CD4-positive, alpha-beta memory T cell (primary cell): Measurements from ENCODE around the gene RPUSD4. TPM values are rescaled to one million over a fixed set of nuclear protein-coding genes. Genes with fewer than 3 reads are reported as not detected.

Experiments used
- CTCF ChIA-PET: fragments of 350-600 bp; sonication (Branson Sonifier 250); formaldehyde crosslinking; loops from one replicate; lab custom pipeline; 2021; ENCODE audit warnings: inconsistent platforms; ENCODE audit not compliant: partially characterized antibody; lab: Charles Lee
- POLR2A ChIA-PET: fragments of 350-600 bp; sonication (Branson Sonifier 250); formaldehyde crosslinking; loops from one replicate; lab custom pipeline; 2021; ENCODE audit not compliant: partially characterized antibody; lab: Charles Lee
- DNase-seq, 5 donors: peaks; one replicate each; pipeline versions ENCODE4 v3.0.0 to v3.0.0-alpha.2; 2020 to 2022; ENCODE audit warnings: mixed read lengths in 1 of 5
- H3K27ac ChIP-seq: one replicate; pipeline ENCODE4 v1.7.0; 2013; ENCODE audit warnings: low read depth, low read length
- H3K27me3 ChIP-seq: 2 replicates; pipeline ENCODE4 v1.7.0; 2013; ENCODE audit warnings: mild to moderate bottlenecking, low read length, moderate library complexity; ENCODE audit not compliant: insufficient read depth
- H3K36me3 ChIP-seq: 2 replicates; pipeline ENCODE4 v1.7.0; 2013; ENCODE audit warnings: mild to moderate bottlenecking, low read length, moderate library complexity; ENCODE audit not compliant: insufficient read depth
- H3K4me1 ChIP-seq: 2 replicates; pipeline ENCODE4 v1.7.0; 2013; ENCODE audit warnings: mild to moderate bottlenecking, low read length, moderate library complexity; ENCODE audit not compliant: insufficient read depth
- H3K4me3 ChIP-seq, 2 donors: one replicate each; pipeline ENCODE4 v1.7.0; 2013; ENCODE audit warnings: low read length in 2 of 2, mild to moderate bottlenecking in 1 of 2
- H3K9me3 ChIP-seq, 2 donors: one replicate each; pipeline ENCODE4 v1.7.0; 2013; ENCODE audit warnings: low read length in 2 of 2, control low read depth in 1 of 2; ENCODE audit not compliant: control insufficient read depth in 1 of 2
- H3K27ac Mint-ChIP-seq, 7 donors: one replicate each; pipeline ENCODE4 v1.8.0; 2020 to 2021; ENCODE audit warnings: mixed read lengths in 7 of 7, mild to moderate bottlenecking in 6 of 7, inconsistent platforms in 3 of 7, moderate library complexity in 3 of 7
- H3K27me3 Mint-ChIP-seq, 2 donors: one replicate each; pipeline ENCODE4 v1.8.0; 2020 to 2021; ENCODE audit warnings: mixed read lengths in 2 of 2
- H3K36me3 Mint-ChIP-seq, 2 donors: one replicate each; pipeline ENCODE4 v1.8.0; 2020 to 2021; ENCODE audit warnings: mixed read lengths in 2 of 2, inconsistent platforms in 1 of 2, mild to moderate bottlenecking in 1 of 2
- H3K4me1 Mint-ChIP-seq, 4 donors: one replicate each; pipeline ENCODE4 v1.8.0; 2020 to 2021; ENCODE audit warnings: mixed read lengths in 4 of 4, mild to moderate bottlenecking in 1 of 4
- H3K4me3 Mint-ChIP-seq, 8 donors: one replicate each; pipeline ENCODE4 v1.8.0; 2020 to 2021; ENCODE audit warnings: mixed read lengths in 8 of 8, mild to moderate bottlenecking in 7 of 8, moderate library complexity in 6 of 8, inconsistent platforms in 3 of 8
- H3K9me3 Mint-ChIP-seq, 8 donors: one replicate each; pipeline ENCODE4 v1.8.0; 2020 to 2021; ENCODE audit warnings: mixed read lengths in 8 of 8, mild to moderate bottlenecking in 5 of 8, inconsistent platforms in 3 of 8, moderate library complexity in 1 of 8
- intact Hi-C: fragments of 100-400 bp; cut with micrococcal nuclease; formaldehyde crosslinking; loops from one replicate; pipeline ENCODE4 v1.15.1; 2023
- polyA plus RNA-seq, 2 donors: library from polyadenylated mRNA; unstranded; fragments of 300-500 nt; fragmentation: Illumina TruSeq; gene quantifications; one replicate each; pipeline ENCODE4 v1.2.3, GENCODE V29; 2021
- total RNA-seq, 2 experiments: library from RNA; stranded (reverse); gene quantifications; one replicate each; pipeline ENCODE4 v1.2.3, GENCODE V29; 2021

Gene RPUSD4
- total and polyA plus RNA-seq, 4 experiments from 2014 or later = 18.5 to 41.2 (median 29.6) TPM

GRCh38 chr11:126190792-126191191, 20.7 kb downstream of the RPUSD4 start:
- Histone ChIP-seq H3K27me3 (no peaks in the 10 kb centered on the region), H3K9me3 (no peaks in the 10 kb centered on the region), H3K27ac (no peak overlapping the region), H3K36me3 (peaks cover 10% of the 10 kb centered on the region), H3K4me1 (no peaks in the 10 kb centered on the region), H3K4me3 (no peak overlapping the region)
- peak overlapping the region in 1 of 7 donors; percentile 35 for H3K27ac Mint-ChIP-seq
- no peak overlapping the region for H3K4me3 Mint-ChIP-seq
- peaks cover 21 to 45% of the 10 kb centered on the region in 2 donors for H3K36me3 Mint-ChIP-seq
- POLR2A ChIA-PET = no interaction called here
- peaks cover 0 to 3% (median 0%) of the 10 kb centered on the region in 4 donors for H3K4me1 Mint-ChIP-seq
- CTCF ChIA-PET = interaction anchor here (0.7 to 8.7 kb wide), 2 partner anchors 249 to 267 kb away, joined by 3 to 81 read pairs; no protein-coding TSS in a partner anchor
- no peaks in the 10 kb centered on the region for H3K27me3 Mint-ChIP-seq
- DNase-seq = no peak
- intact Hi-C loops = no loop called here
- H3K9me3 Mint-ChIP-seq = no peaks in the 10 kb centered on the region

DNA sequence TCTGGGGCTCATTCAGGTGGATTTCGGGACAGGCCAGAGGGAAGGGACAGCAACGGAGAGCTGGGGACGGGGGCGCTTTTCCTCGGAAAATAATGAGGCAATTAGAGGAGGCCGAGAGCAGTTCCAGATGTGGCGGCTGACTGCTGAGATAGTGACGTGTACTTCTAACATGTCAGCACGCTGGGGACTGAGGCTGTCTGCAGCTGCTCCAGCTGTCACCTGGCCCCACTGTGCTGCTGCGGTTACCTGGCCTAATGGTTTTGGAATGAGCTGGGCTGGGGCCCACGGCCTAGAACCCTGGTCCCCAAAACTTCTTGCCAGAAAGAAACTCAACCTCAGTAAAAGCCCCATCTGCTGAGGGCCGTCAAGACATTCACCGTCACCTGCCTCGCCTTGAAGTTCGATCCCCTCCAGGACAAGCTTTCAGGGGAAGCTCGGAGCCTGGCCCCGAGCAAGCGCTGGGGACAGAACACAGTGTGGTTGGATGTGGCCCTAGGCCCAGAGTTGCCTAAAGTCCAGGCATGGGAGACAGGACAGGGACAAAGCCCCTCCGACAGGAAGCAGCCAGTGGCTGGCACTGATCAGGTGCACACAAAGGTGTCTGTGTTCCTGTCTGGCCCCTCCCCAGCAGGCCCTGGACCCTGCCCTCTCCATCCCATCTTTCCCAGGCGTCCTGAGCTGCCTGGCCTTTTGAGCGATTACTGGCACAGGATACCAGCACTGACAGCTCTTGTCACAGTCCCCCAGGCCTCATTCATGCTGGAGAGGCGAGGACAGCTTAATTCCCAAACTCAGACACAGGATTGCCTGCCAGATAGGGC, 22.1 kb downstream of the RPUSD4 start:
- intact Hi-C loops = no loop called here
- H3K9me3 Mint-ChIP-seq = no peaks in the 10 kb centered on the region
- CTCF ChIA-PET = interaction anchor here (8.7 kb wide), 1 partner anchor 266 kb away, joined by 81 read pairs; no protein-coding TSS in a partner anchor
- H3K36me3 ChIP-seq = peaks cover 6% of the 10 kb centered on the region
- no peak overlapping the region for H3K4me3 ChIP-seq
- DNase-seq = no peak
- no peak overlapping the region for H3K27ac ChIP-seq
- no peaks in the 10 kb centered on the region for H3K27me3 Mint-ChIP-seq
- POLR2A ChIA-PET = no interaction called here
- no peaks in the 10 kb centered on the region for H3K4me1 ChIP-seq
- H3K27ac Mint-ChIP-seq = peak overlapping the region in 1 of 7 donors; percentile 74
- H3K4me1 Mint-ChIP-seq = peaks cover 0 to 3% (median 0%) of the 10 kb centered on the region in 4 donors
- peaks cover 15 to 35% of the 10 kb centered on the region in 2 donors for H3K36me3 Mint-ChIP-seq
- no peak overlapping the region for H3K4me3 Mint-ChIP-seq
- H3K9me3 ChIP-seq = no peaks in the 10 kb centered on the region
- H3K27me3 ChIP-seq = no peaks in the 10 kb centered on the region

DNA sequence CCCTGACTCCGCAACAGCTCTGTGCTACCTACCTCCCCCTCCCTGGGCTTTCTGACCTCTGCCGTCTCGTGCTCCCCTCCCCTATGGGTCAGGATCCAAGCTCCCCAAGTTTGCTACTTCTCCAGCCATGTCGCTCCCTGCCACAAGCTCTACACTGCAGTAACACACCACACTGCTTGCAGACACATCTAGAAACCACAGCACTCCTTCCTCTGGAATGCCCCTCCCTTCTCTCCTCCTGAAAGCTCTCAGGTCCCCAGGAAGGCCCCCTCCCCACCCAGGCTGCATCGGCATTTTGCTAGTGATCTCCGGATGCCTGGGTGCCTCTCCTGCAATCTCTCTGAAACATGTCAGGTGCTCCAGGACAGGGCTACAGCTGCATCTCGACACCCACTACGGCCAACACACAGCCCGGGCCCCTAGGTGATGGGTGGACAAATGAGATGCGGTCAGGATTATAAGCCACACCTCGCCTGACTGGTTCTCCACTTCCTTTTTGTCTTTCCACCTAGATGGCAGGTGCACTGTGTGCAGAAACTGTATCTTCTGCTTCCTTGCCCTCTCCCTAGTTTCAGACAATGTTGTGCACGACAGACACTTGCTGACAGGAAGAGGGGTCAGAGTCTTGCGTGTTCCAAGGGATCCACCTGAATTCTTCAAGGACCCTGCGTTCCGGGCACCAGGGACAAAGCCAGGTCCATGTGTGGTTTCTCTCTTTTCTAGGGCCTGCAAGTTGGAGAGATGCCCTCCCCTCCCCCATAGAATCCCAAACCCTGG, 22.9 kb downstream of the RPUSD4 start:
- peaks cover 0 to 3% (median 0%) of the 10 kb centered on the region in 4 donors for H3K4me1 Mint-ChIP-seq
- CTCF ChIA-PET = interaction anchor here (8.7 kb wide), 1 partner anchor 265 kb away, joined by 81 read pairs; no protein-coding TSS in a partner anchor
- POLR2A ChIA-PET = interaction anchor here (0.5 kb wide), 1 partner anchor 69 kb away, joined by 3 read pairs; no protein-coding TSS in a partner anchor
- H3K27ac ChIP-seq = no peak overlapping the region
- H3K27me3 ChIP-seq = no peaks in the 10 kb centered on the region
- H3K27ac Mint-ChIP-seq = peak overlapping the region in 3 of 7 donors; percentile 10 to 74 (median 56)
- intact Hi-C loops = no loop called here
- no peak for DNase-seq
- H3K4me3 ChIP-seq = no peak overlapping the region
- H3K9me3 Mint-ChIP-seq = no peaks in the 10 kb centered on the region
- H3K36me3 Mint-ChIP-seq = peaks cover 15 to 28% of the 10 kb centered on the region in 2 donors
- peaks cover 6% of the 10 kb centered on the region for H3K36me3 ChIP-seq
- no peaks in the 10 kb centered on the region for H3K27me3 Mint-ChIP-seq
- H3K4me1 ChIP-seq = no peaks in the 10 kb centered on the region
- no peak overlapping the region for H3K4me3 Mint-ChIP-seq
- no peaks in the 10 kb centered on the region for H3K9me3 ChIP-seq

- Mint-ChIP-seq H3K36me3 (peaks cover 9 to 23% of the 10 kb centered on the region in 2 donors), H3K9me3 (no peaks in the 10 kb centered on the region), H3K27ac (no peak overlapping the region), H3K4me1 (peaks cover 0 to 4% (median under 1%) of the 10 kb centered on the region in 4 donors), H3K27me3 (no peaks in the 10 kb centered on the region), H3K4me3 (no peak overlapping the region)
- Histone ChIP-seq H3K27ac (no peak overlapping the region), H3K4me3 (no peak overlapping the region), H3K36me3 (no peaks in the 10 kb centered on the region), H3K9me3 (no peaks in the 10 kb centered on the region), H3K4me1 (no peaks in the 10 kb centered on the region), H3K27me3 (no peaks in the 10 kb centered on the region)
- POLR2A ChIA-PET = no interaction called here
- intact Hi-C loops = no loop called here
- DNase-seq = no peak
- CTCF ChIA-PET = no interaction called here
Observed at GRCh38 chr11:126186708-126187529, 24.5 kb downstream of the RPUSD4 start.

DNA sequence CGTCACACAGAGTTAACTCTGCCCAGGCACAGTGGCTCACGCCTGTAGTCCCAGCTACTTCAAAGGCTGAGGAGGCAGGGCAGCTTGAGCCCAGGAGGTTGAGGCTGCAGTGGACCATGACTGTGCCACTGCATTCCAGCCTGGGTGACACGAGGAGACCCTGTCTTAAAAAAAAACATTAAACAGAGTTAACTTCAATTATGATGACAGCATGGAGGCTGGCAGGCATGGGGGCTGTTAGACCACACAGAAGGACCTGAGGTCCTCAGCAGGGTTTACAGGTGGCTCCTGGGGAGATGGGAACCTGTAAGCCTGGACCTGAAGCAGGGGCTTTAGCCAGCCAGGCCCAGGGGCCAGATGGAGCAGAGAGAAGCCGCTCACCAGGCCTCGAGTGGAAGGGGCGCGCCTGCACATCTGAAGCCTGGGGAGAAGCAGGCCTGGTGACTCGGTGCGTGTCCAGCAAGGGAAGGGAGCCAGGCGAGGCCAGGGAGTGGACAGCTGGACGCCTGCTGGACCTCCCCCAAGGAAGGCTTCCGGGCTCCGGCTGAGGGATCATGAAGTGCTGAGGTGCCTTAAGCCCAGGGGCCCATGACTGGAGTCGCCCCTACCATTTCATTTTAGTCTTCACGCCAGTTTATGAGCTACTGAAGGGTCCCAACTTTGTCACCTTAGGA, 25.3 kb downstream of the RPUSD4 start:
- Histone ChIP-seq H3K4me3 (no peak overlapping the region), H3K36me3 (no peaks in the 10 kb centered on the region), H3K27me3 (no peaks in the 10 kb centered on the region), H3K4me1 (no peaks in the 10 kb centered on the region), H3K9me3 (no peaks in the 10 kb centered on the region), H3K27ac (no peak overlapping the region)
- no peak for DNase-seq
- Mint-ChIP-seq H3K4me1 (peaks cover 0 to 4% (median under 1%) of the 10 kb centered on the region in 4 donors), H3K27ac (no peak overlapping the region), H3K4me3 (no peak overlapping the region), H3K36me3 (peaks cover 8 to 17% of the 10 kb centered on the region in 2 donors), H3K27me3 (no peaks in the 10 kb centered on the region), H3K9me3 (no peaks in the 10 kb centered on the region)
- intact Hi-C loops = no loop called here
- ChIA-PET CTCF (no interaction called here), POLR2A (no interaction called here)

DNA sequence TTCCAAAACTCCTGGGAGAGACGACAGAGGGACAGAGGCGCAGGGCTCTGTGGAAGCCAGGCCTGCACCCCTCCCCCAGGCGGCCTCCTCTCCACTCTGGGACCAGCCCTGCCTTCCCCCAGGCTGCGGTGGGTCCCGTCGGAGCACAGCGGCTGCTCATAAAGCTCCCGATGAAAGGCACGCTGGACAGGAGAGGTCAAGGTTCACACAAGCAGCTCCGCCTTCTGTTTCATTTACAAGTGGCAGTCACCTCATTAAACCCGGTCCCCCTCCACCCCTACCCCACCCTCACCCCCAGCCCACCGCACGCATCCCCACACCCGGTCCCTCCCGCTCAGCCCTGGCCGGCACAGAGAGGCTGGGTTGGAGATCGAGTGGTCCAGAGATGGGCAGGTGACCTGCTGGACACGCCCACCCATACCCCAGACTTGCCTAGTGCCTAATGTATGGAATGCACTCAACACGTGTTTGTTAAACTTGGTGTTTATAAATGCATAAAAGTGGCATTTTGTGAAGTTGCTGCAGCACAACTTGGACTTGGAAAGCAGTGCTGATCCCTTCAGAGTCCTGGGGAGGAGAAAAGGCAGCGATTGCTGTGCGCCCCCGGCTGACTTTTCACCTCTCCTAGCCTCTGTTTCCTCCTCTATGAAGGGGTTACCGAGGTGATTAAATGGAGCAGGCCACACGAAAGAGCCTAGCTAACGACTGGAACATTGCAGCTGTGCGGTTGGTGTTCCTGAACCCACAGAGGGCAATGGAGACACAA, 26.0 kb downstream of the RPUSD4 start:
- POLR2A ChIA-PET = no interaction called here
- no peaks in the 10 kb centered on the region for H3K27me3 Mint-ChIP-seq
- no peaks in the 10 kb centered on the region for H3K9me3 ChIP-seq
- CTCF ChIA-PET = no interaction called here
- H3K4me3 ChIP-seq = no peak overlapping the region
- no peak overlapping the region for H3K27ac ChIP-seq
- DNase-seq = no peak
- no peaks in the 10 kb centered on the region for H3K27me3 ChIP-seq
- peaks cover 8 to 9% of the 10 kb centered on the region in 2 donors for H3K36me3 Mint-ChIP-seq
- H3K4me1 Mint-ChIP-seq = peaks cover 0 to 4% (median under 1%) of the 10 kb centered on the region in 4 donors
- no peaks in the 10 kb centered on the region for H3K36me3 ChIP-seq
- H3K27ac Mint-ChIP-seq = no peak overlapping the region
- intact Hi-C loops = no loop called here
- peaks cover 0 to 3% (median 0%) of the 10 kb centered on the region in 8 donors for H3K9me3 Mint-ChIP-seq
- no peak overlapping the region for H3K4me3 Mint-ChIP-seq
- no peaks in the 10 kb centered on the region for H3K4me1 ChIP-seq
